Endothelial cell (in vitro differentiated cells): ENCODE measurements around the gene ACBD6. TPM values are rescaled to one million over a fixed set of nuclear protein-coding genes. Genes with fewer than 3 reads are reported as not detected.

Source experiments
- DNase-seq: peaks from one replicate; pipeline ENCODE4 v3.0.0; 2021; ENCODE audit warnings: low spot score
- H3K27ac Mint-ChIP-seq: one replicate; pipeline ENCODE4 v1.8.0; 2021; ENCODE audit warnings: mixed read lengths, inconsistent platforms; ENCODE audit not compliant: unreplicated experiment
- H3K27me3 Mint-ChIP-seq: one replicate; pipeline ENCODE4 v1.8.0; 2021; ENCODE audit warnings: mild to moderate bottlenecking, moderate library complexity, mixed read lengths, inconsistent platforms; ENCODE audit not compliant: unreplicated experiment
- H3K36me3 Mint-ChIP-seq: one replicate; pipeline ENCODE4 v1.8.0; 2021; ENCODE audit warnings: mild to moderate bottlenecking, low read depth, mixed read lengths, inconsistent platforms; ENCODE audit not compliant: unreplicated experiment
- H3K4me1 Mint-ChIP-seq: one replicate; pipeline ENCODE4 v1.8.0; 2021; ENCODE audit warnings: mild to moderate bottlenecking, mixed read lengths, inconsistent platforms; ENCODE audit not compliant: unreplicated experiment
- H3K4me3 Mint-ChIP-seq: one replicate; pipeline ENCODE4 v1.8.0; 2021; ENCODE audit warnings: mild to moderate bottlenecking, mixed read lengths, inconsistent platforms; ENCODE audit not compliant: unreplicated experiment
- H3K9me3 Mint-ChIP-seq: one replicate; pipeline ENCODE4 v1.8.0; 2021; ENCODE audit warnings: mixed read lengths, inconsistent platforms; ENCODE audit not compliant: unreplicated experiment
- total RNA-seq: library from RNA; stranded (reverse); fragmentation: NEBNext Ultra II Directional; extraction: Animal tissue kit (Norgen Biotek cat#: 25700); gene quantifications from one replicate; pipeline ENCODE4 v1.2.1, GENCODE V29; 2021; ENCODE audit not compliant: unreplicated experiment
- TF ChIP-seq, protein P1 (sequence below): fragments of 200-600 bp; sonication (generic); IDR thresholded peaks from one replicate; pipeline ENCODE4 v1.5.0; 2021; ENCODE audit warnings: antibody characterized with exemption; ENCODE audit not compliant: unreplicated experiment

The ACBD6 gene
- total RNA-seq, 1 donor from 2014 or later: 46.5 TPM

DNA sequence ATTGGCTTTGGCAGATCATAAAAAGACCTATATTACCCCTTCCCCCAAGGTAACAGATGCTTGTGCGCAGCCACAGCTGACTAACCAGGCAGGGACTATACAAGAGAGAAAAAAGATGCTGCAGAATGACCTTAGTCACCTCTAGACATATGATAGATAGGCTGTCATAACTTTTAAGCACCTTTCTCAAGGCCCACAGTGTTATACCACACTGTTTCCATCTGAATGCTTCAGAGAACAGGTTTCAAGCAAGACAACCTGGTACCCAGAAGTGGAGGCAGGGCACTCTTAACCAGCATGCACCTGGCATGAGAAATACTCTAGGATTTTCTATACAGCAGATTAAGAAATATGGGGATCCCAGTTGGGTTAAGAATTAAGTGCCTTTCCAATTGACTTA, 43.6 kb upstream of the ACBD6 start:
- no peak for DNase-seq
- no peak overlapping the region for H3K4me3 Mint-ChIP-seq
- no peaks in the 10 kb centered on the region for H3K36me3 Mint-ChIP-seq
- no peaks in the 10 kb centered on the region for H3K27me3 Mint-ChIP-seq
- H3K4me1 Mint-ChIP-seq: peaks cover 3% of the 10 kb centered on the region
- no peak overlapping the region for H3K27ac Mint-ChIP-seq
- TF ChIP-seq, protein P1, sequence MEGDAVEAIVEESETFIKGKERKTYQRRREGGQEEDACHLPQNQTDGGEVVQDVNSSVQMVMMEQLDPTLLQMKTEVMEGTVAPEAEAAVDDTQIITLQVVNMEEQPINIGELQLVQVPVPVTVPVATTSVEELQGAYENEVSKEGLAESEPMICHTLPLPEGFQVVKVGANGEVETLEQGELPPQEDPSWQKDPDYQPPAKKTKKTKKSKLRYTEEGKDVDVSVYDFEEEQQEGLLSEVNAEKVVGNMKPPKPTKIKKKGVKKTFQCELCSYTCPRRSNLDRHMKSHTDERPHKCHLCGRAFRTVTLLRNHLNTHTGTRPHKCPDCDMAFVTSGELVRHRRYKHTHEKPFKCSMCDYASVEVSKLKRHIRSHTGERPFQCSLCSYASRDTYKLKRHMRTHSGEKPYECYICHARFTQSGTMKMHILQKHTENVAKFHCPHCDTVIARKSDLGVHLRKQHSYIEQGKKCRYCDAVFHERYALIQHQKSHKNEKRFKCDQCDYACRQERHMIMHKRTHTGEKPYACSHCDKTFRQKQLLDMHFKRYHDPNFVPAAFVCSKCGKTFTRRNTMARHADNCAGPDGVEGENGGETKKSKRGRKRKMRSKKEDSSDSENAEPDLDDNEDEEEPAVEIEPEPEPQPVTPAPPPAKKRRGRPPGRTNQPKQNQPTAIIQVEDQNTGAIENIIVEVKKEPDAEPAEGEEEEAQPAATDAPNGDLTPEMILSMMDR: no peak
- H3K9me3 Mint-ChIP-seq: no peaks in the 10 kb centered on the region

DNA sequence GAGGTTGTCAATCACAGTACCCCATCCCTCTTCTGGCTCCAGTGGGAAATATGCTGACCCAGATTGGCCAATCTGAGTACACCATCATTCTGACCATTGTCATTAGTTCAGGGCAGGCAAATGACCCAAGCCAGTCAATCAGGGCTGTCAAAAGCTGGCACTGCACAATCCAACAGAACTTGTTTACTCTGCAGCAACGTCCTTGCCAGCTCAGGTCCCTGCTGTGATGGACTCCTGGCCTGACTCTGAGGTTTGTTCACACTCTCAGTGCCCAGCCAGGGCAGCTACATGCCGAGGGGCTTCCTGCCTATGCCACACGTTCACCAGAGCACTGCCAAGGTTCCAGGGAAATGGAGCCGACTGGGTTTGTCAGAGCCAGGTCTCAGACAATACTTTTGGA, 41.7 kb upstream of the ACBD6 start:
- H3K27me3 Mint-ChIP-seq: no peaks in the 10 kb centered on the region
- DNase-seq: no peak
- H3K9me3 Mint-ChIP-seq: no peaks in the 10 kb centered on the region
- peaks cover 3% of the 10 kb centered on the region for H3K4me1 Mint-ChIP-seq
- no peaks in the 10 kb centered on the region for H3K36me3 Mint-ChIP-seq
- H3K27ac Mint-ChIP-seq: no peak overlapping the region
- H3K4me3 Mint-ChIP-seq: no peak overlapping the region
- TF ChIP-seq, protein P1: no peak

DNA sequence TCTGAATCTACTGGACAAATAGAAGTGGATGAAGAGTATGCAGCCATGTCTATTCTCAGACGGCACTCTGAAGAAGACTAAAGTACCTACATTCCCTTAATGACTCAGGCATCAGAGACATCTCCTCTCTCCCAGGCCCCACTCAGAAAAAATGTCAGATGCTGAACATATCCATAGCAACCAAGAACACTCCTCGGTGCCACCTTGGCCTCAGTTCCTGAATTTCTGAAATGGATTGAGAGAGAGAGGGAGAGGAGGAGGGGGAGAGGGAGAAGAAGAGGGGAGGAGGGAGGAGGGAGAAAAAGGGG, 40.4 kb upstream of the ACBD6 start:
- Mint-ChIP-seq H3K27ac (no peak overlapping the region), H3K36me3 (no peaks in the 10 kb centered on the region), H3K27me3 (no peaks in the 10 kb centered on the region), H3K4me3 (no peak overlapping the region), H3K4me1 (peaks cover 3% of the 10 kb centered on the region), H3K9me3 (no peaks in the 10 kb centered on the region)
- TF ChIP-seq, protein P1: no peak
- no peak for DNase-seq

DNA sequence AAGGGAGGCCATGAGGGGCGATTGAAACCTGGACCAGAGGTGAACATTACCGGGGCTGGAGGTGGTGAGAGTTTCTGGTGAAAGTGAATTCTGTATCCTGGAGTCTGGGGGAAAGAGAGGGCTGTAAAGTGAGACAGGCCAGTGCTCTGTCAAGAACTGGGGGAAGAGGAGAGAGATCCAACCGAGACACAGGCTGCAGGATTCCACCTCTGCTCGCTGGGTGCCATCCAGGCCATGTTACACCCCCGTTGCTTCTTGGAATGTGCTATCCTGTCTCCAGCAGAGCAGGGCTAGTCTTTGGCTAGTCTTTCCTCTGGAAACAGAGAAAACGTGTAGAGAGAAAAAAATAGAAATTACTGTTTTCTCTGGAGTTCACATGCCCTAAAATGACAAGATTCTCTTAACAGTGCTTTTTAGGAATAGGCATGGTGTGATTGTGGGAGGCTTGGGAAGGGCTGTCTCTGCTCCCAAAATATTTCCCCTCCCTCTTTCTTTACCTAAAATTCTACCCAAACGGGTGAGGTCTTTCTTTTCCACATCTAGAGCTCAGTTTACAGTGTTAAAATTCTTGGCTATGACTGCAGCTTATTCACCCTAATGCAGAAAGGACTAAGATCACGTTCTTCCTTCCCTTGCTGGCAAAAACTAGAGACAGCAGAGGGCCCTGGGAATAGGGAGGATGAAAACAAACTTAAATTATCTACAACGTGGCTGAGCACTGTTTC, 39.9 kb upstream of the ACBD6 start:
- no peak for DNase-seq
- H3K9me3 Mint-ChIP-seq: no peaks in the 10 kb centered on the region
- TF ChIP-seq, protein P1: no peak
- H3K4me3 Mint-ChIP-seq: no peak overlapping the region
- H3K36me3 Mint-ChIP-seq: no peaks in the 10 kb centered on the region
- H3K27me3 Mint-ChIP-seq: no peaks in the 10 kb centered on the region
- H3K4me1 Mint-ChIP-seq: peaks cover 3% of the 10 kb centered on the region
- no peak overlapping the region for H3K27ac Mint-ChIP-seq

DNA sequence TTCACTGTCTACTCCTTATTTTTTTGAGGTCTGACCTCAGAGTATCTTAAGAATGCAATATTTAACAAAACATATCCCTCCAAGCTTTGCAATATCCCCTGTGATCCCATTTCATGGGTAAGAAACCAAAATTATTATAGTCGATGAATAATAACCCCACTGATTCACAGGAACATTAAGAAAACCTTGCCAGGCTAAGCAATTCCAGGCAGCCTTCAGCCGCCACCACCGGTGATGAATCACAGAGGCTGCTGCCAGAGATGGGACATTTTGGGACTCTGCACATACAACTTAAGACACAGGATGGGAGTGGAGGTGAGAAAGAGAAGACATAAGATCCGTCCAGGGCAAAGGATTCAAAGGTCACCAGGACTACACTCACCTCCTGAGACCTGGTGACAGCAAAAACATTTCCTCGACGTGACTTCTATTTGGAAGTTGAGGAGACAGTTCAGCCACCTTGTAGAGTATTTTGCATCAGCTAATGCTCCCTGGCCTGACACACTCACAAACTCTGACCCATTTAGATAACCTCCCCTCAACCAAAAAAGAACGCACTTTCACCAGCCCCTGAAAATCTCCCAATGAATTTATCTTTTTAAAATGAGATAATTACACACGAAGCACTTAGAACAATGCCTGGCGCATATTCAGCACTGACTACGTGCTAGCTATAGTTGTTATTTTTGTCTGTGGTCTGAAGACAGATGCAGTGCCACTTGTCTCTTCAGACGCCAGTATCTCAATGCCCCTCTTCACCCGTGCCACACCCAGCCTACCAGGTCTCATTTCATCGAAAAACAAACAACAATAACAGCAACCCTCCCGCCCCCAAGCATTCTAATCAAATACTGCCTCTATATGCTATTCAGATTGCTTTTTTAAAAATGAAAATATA, 38.6 kb upstream of the ACBD6 start:
- no peaks in the 10 kb centered on the region for H3K36me3 Mint-ChIP-seq
- TF ChIP-seq, protein P1: no peak
- H3K27me3 Mint-ChIP-seq: no peaks in the 10 kb centered on the region
- no peak for DNase-seq
- no peak overlapping the region for H3K27ac Mint-ChIP-seq
- no peaks in the 10 kb centered on the region for H3K9me3 Mint-ChIP-seq
- H3K4me3 Mint-ChIP-seq: no peak overlapping the region
- peaks cover 3% of the 10 kb centered on the region for H3K4me1 Mint-ChIP-seq
